IMR-90 (cell line): ENCODE results near the gene MFAP3. TPM values are rescaled to one million over a fixed set of nuclear protein-coding genes. Genes with fewer than 3 reads are reported as not detected.

Experiments used
- ATAC-seq: fragments of 200-7000 bp; cut with Tn5 transposase; 2 replicates; pipeline ENCODE4 v1.9.1; 2020; ENCODE audit warnings: low read depth, mild to moderate bottlenecking, moderate library complexity
- BruUV-seq: library from RNA; stranded (reverse); fragments of 400-500 nt; replicated peaks from 2 replicates; lab custom pipeline; 2021; lab: Mats Ljungman, UMichigan
- CTCF ChIA-PET: fragments of 300-600 bp; formaldehyde crosslinking; extraction: SDS; loops from one replicate; lab custom pipeline; 2021; ENCODE audit warnings: antibody characterized with exemption; lab: Yijun Ruan, JAX
- POLR2A ChIA-PET: fragments of 300-600 bp; sonication (Branson Sonifier 250); formaldehyde crosslinking; loops from one replicate; lab custom pipeline; 2022; ENCODE audit warnings: antibody characterized with exemption; ENCODE audit not compliant: unreplicated experiment; lab: Charles Lee
- DNase-seq: peaks from one replicate; pipeline ENCODE4 v3.0.0; 2013
- H2AFZ ChIP-seq: replicated peaks from 2 replicates; pipeline ENCODE3; 2013; ENCODE audit warnings: low read length, mild to moderate bottlenecking; ENCODE audit not compliant: poor library complexity
- H2AK5ac ChIP-seq: 2 replicates; pipeline ENCODE4 v1.6.1; 2013; ENCODE audit warnings: low read depth, low read length, inconsistent platforms
- H2AK9ac ChIP-seq: replicated peaks from 2 replicates; pipeline ENCODE3; 2013; ENCODE audit warnings: mild to moderate bottlenecking, low read depth, low read length, moderate library complexity; ENCODE audit not compliant: poor library complexity
- H2BK120ac ChIP-seq: 2 replicates; pipeline ENCODE4 v1.6.1; 2013; ENCODE audit warnings: low read depth, low read length, inconsistent platforms
- H2BK15ac ChIP-seq: 3 replicates; pipeline ENCODE4 v1.6.1; 2013; ENCODE audit warnings: low read depth, low read length, inconsistent platforms
- H2BK20ac ChIP-seq: 2 replicates; pipeline ENCODE4 v1.6.1; 2013; ENCODE audit warnings: low read depth, mild to moderate bottlenecking, inconsistent platforms, low read length, moderate library complexity
- H2BK5ac ChIP-seq: 2 replicates; pipeline ENCODE4 v1.6.1; 2013; ENCODE audit warnings: mild to moderate bottlenecking, low read depth, low read length, inconsistent platforms; ENCODE audit not compliant: poor library complexity, severe bottlenecking
- H3K14ac ChIP-seq: replicated peaks from 2 replicates; pipeline ENCODE4 v1.6.1; 2013; ENCODE audit warnings: low read depth, low read length, inconsistent platforms
- H3K18ac ChIP-seq: 2 replicates; pipeline ENCODE4 v1.6.1; 2013; ENCODE audit warnings: low read depth, low read length, control low read depth
- H3K23ac ChIP-seq: 2 replicates; pipeline ENCODE4 v1.6.1; 2013; ENCODE audit warnings: low read depth, low read length, inconsistent platforms
- H3K27ac ChIP-seq: 2 replicates; pipeline ENCODE4 v1.5.1; 2013; ENCODE audit warnings: mild to moderate bottlenecking, control low read depth, low read length; ENCODE audit not compliant: insufficient read depth
- H3K27me3 ChIP-seq: 2 replicates; pipeline ENCODE4 v1.6.1; 2013; ENCODE audit warnings: low read length; ENCODE audit not compliant: control insufficient read depth, insufficient read depth
- H3K36me3 ChIP-seq: 2 replicates; pipeline ENCODE4 v1.6.1; 2013; ENCODE audit warnings: low read length, mixed read lengths; ENCODE audit not compliant: control insufficient read depth, insufficient read depth
- H3K4ac ChIP-seq: 2 replicates; pipeline ENCODE4 v1.6.1; 2013; ENCODE audit warnings: low read depth, low read length, inconsistent platforms
- H3K4me1 ChIP-seq: 2 replicates; pipeline ENCODE4 v1.6.1; 2013; ENCODE audit warnings: low read length, mixed read lengths; ENCODE audit not compliant: control insufficient read depth, insufficient read depth
- H3K4me2 ChIP-seq: 2 replicates; pipeline ENCODE4 v1.6.1; 2013; ENCODE audit warnings: low read depth, mild to moderate bottlenecking, control low read depth, low read length, moderate library complexity
- H3K4me3 ChIP-seq: 2 replicates; pipeline ENCODE4 v1.5.1; 2013; ENCODE audit warnings: low read depth, mild to moderate bottlenecking, control low read depth, low read length, moderate library complexity; ENCODE audit not compliant: insufficient read depth
- H3K56ac ChIP-seq: 2 replicates; pipeline ENCODE4 v1.6.1; 2013; ENCODE audit warnings: low read length, inconsistent platforms; ENCODE audit not compliant: insufficient read depth; ENCODE audit errors: extremely low read depth
- H3K79me1 ChIP-seq, 2 experiments: 2 replicates each; pipeline ENCODE4 v1.6.1; 2013; ENCODE audit warnings: low read length in 2 of 2, inconsistent platforms in 1 of 2, low read depth in 1 of 2
- H3K9ac ChIP-seq: 2 replicates; pipeline ENCODE4 v1.6.1; 2013; ENCODE audit warnings: low read depth, low read length, control low read depth
- H3K9me1 ChIP-seq: 2 replicates; pipeline ENCODE4 v1.6.1; 2013; ENCODE audit warnings: low read length, inconsistent platforms; ENCODE audit not compliant: insufficient read depth
- H3K9me3 ChIP-seq: 2 replicates; pipeline ENCODE4 v1.6.1; 2013; ENCODE audit warnings: low read length; ENCODE audit not compliant: control insufficient read depth, insufficient read depth
- H4K20me1 ChIP-seq: 2 replicates; pipeline ENCODE4 v1.6.1; 2013; ENCODE audit warnings: low read length, inconsistent platforms; ENCODE audit not compliant: insufficient read depth
- H4K5ac ChIP-seq: 2 replicates; pipeline ENCODE4 v1.6.1; 2013; ENCODE audit warnings: mild to moderate bottlenecking, low read depth, low read length, control low read depth
- H4K8ac ChIP-seq, 2 experiments: 2 replicates each; pipeline ENCODE4 v1.6.1; 2013; ENCODE audit warnings: low read depth in 2 of 2, low read length in 2 of 2, control low read depth in 1 of 2, inconsistent platforms in 1 of 2
- H4K91ac ChIP-seq: 2 replicates; pipeline ENCODE4 v1.6.1; 2013; ENCODE audit warnings: low read depth, low read length, inconsistent platforms; ENCODE audit not compliant: insufficient read depth
- BHLHE40 ChIP-seq: fragments of 150-350 bp; IDR thresholded peaks from 2 replicates; pipeline ENCODE4 v1.6.1; 2016; ENCODE audit warnings: mild to moderate bottlenecking, low read depth, low read length
- CEBPB ChIP-seq: IDR thresholded peaks from 2 replicates; pipeline ENCODE4 v1.6.1; 2012; ENCODE audit warnings: low read depth, low read length, improper control_type of control experiment
- CHD1 ChIP-seq: IDR thresholded peaks from 2 replicates; pipeline ENCODE4 v1.6.1; 2012; ENCODE audit warnings: low read depth, low read length, improper control_type of control experiment
- CTCF ChIP-seq: conservative IDR thresholded peaks from 2 replicates; pipeline ENCODE4 v1.5.1; 2012; ENCODE audit warnings: mild to moderate bottlenecking, low read depth, low read length, improper control_type of control experiment
- ELK1 ChIP-seq: fragments of 150-350 bp; IDR thresholded peaks from 2 replicates; pipeline ENCODE4 v1.6.1; 2016; ENCODE audit warnings: low read depth, mild to moderate bottlenecking, low read length, moderate library complexity, borderline replicate concordance
- FOS ChIP-seq: fragments of 150-350 bp; IDR thresholded peaks from 2 replicates; pipeline ENCODE4 v1.6.1; 2016; ENCODE audit warnings: low read depth, low read length
- MAFK ChIP-seq: IDR thresholded peaks from 2 replicates; pipeline ENCODE4 v1.6.1; 2012; ENCODE audit warnings: low read depth, low read length, improper control_type of control experiment
- MAZ ChIP-seq: IDR thresholded peaks from 2 replicates; pipeline ENCODE4 v1.6.1; 2012; ENCODE audit warnings: low read depth, mild to moderate bottlenecking, low read length, improper control_type of control experiment, moderate library complexity, borderline replicate concordance
- MXI1 ChIP-seq: IDR thresholded peaks from 2 replicates; pipeline ENCODE4 v1.6.1; 2012; ENCODE audit warnings: low read depth, mild to moderate bottlenecking, low read length, moderate library complexity, borderline replicate concordance
- NFE2L2 ChIP-seq: fragments of 150-350 bp; IDR thresholded peaks from 2 replicates; pipeline ENCODE4 v1.6.1; 2016; ENCODE audit warnings: low read depth, mild to moderate bottlenecking, low read length
- POLR2A ChIP-seq: IDR thresholded peaks from 2 replicates; pipeline ENCODE4 v1.6.1; 2012; ENCODE audit warnings: mild to moderate bottlenecking, low read depth, low read length
- RAD21 ChIP-seq: IDR thresholded peaks from 2 replicates; pipeline ENCODE4 v1.6.1; 2012; ENCODE audit warnings: low read length, improper control_type of control experiment
- RCOR1 ChIP-seq: IDR thresholded peaks from 2 replicates; pipeline ENCODE4 v1.6.1; 2012; ENCODE audit warnings: mild to moderate bottlenecking, low read length, improper control_type of control experiment; ENCODE audit not compliant: insufficient replicate concordance
- RFX5 ChIP-seq: IDR thresholded peaks from 2 replicates; pipeline ENCODE4 v1.8.0; 2012; ENCODE audit warnings: low read depth, mild to moderate bottlenecking, low read length, moderate library complexity
- SMC3 ChIP-seq: fragments of 150-350 bp; IDR thresholded peaks from 2 replicates; pipeline ENCODE4 v1.6.1; 2016; ENCODE audit warnings: low read depth, mild to moderate bottlenecking, antibody characterized with exemption, low read length, moderate library complexity
- USF2 ChIP-seq: fragments of 150-350 bp; IDR thresholded peaks from 2 replicates; pipeline ENCODE4 v1.6.1; 2017; ENCODE audit warnings: mild to moderate bottlenecking, antibody characterized with exemption, low read length, low read depth
- WGBS, 2 experiments: methylation state at CpG; one replicate each; pipeline versions ENCODE4 v1.1.5 to v1.1.7; 2013; ENCODE audit warnings: missing lambda C conversion rate in 2 of 2; ENCODE audit not compliant: insufficient read length in 1 of 2; ENCODE audit errors: extremely low coverage in 2 of 2; 5-methylcytosine and 5-hydroxymethylcytosine counted together
- dilution Hi-C: fragments of 300-500 bp; cut with HindIII; formaldehyde crosslinking; loops from one replicate; pipeline ENCODE4 v1.14.3; 2018; ENCODE audit warnings: low sequenced_read_pairs; ENCODE audit not compliant: unreplicated experiment
- in situ Hi-C: fragments of 300-500 bp; cut with MboI; formaldehyde crosslinking; loops from 3 replicates; pipeline ENCODE4 v1.14.3; 2019; ENCODE audit warnings: low sequenced_read_pairs, inconsistent platforms, mixed read lengths
- intact Hi-C: fragments of 100-400 bp; cut with micrococcal nuclease; formaldehyde crosslinking; loops from 2 replicates; pipeline ENCODE4 v1.10.0; 2022
- polyA plus RNA-seq, 3 experiments: library from polyadenylated mRNA; depleted of rRNA; stranded (reverse); fragments of >200 nt; gene quantifications; 2 replicates each; pipeline ENCODE4 v1.2.3, GENCODE V29; 2012; ENCODE audit warnings: low replicate concordance in 1 of 3
- total RNA-seq: library from RNA; depleted of rRNA; stranded (reverse); fragments of >200 nt; gene quantifications from 2 replicates; pipeline ENCODE4 v1.2.3, GENCODE V29; 2012

Gene MFAP3
- total and polyA plus RNA-seq, 2 of the 4 experiments (the other 2 are of a cell fraction), result 15.2 to 67.0 TPM

GRCh38 chr5:154101184-154101583, 62.4 kb downstream of the MFAP3 start:
- H2BK15ac ChIP-seq, result no peak overlapping the region
- DNase-seq (no peak), ATAC-seq (no peak)
- no peaks in the 10 kb centered on the region for H4K20me1 ChIP-seq
- no peak overlapping the region for H2BK120ac ChIP-seq
- H2AFZ ChIP-seq, result no peak overlapping the region
- H3K9me3 ChIP-seq, result no peaks in the 10 kb centered on the region
- no peak overlapping the region for H3K4me2 ChIP-seq
- no peaks in the 10 kb centered on the region for H3K79me1 ChIP-seq
- in situ Hi-C loops, result no loop called here
- H3K4ac ChIP-seq, result no peak overlapping the region
- H3K9me1 ChIP-seq, result no peaks in the 10 kb centered on the region
- no peak overlapping the region for H3K18ac ChIP-seq
- H3K27me3 ChIP-seq, result peaks cover 1% of the 10 kb centered on the region
- no peak overlapping the region for H2BK20ac ChIP-seq
- H3K23ac ChIP-seq, result no peak overlapping the region
- no peak overlapping the region for H3K9ac ChIP-seq
- no peak overlapping the region for H2AK5ac ChIP-seq
- H2AK9ac ChIP-seq, result no peak overlapping the region
- intact Hi-C loops, result no loop called here
- no peaks in the 10 kb centered on the region for H3K36me3 ChIP-seq
- no peak overlapping the region for H3K27ac ChIP-seq
- H4K5ac ChIP-seq, result no peak overlapping the region
- H2BK5ac ChIP-seq, result no peak overlapping the region
- BruUV-seq, result no TSS peak
- no peak overlapping the region for H4K8ac ChIP-seq
- dilution Hi-C loops, result no loop called here
- no peak overlapping the region for H3K14ac ChIP-seq
- POLR2A ChIA-PET, result no interaction called here
- no CpG with 5 or more reads among the region's 1 CpG for WGBS, 2 experiments
- no peak overlapping the region for H3K56ac ChIP-seq
- no peaks in the 10 kb centered on the region for H3K4me1 ChIP-seq
- TF ChIP-seq CHD1 (no peak), CTCF (no peak), RCOR1 (no peak), CEBPB (no peak), RFX5 (no peak), SMC3 (no peak), MAZ (no peak), FOS (no peak), RAD21 (no peak), POLR2A (no peak), USF2 (no peak), NFE2L2 (no peak), MAFK (no peak), MXI1 (no peak), BHLHE40 (no peak), ELK1 (no peak)
- no peak overlapping the region for H4K91ac ChIP-seq
- CTCF ChIA-PET, result interaction anchor here (0.6 kb wide), 1 partner anchor 170 kb away, joined by 4 read pairs; no protein-coding TSS in a partner anchor
- no peak overlapping the region for H3K4me3 ChIP-seq
